ENCODE data around the gene ZFP92. TPM values are rescaled to one million over a fixed set of nuclear protein-coding genes. Genes with fewer than 3 reads are reported as not detected.

Gene ZFP92
- total and polyA plus RNA-seq, 2 donors (not counting 3 experiments of a cell fraction or from before 2014, with no cell fraction given), result 0.36 to 1.2 TPM

GRCh38 chrX:153371256-153371655 lies 40.0 kb upstream of the ZFP92 start:
- H3K9ac ChIP-seq (replicated peaks; ENCODE audit: extremely low read depth, insufficient read depth, low read length), result no peak overlapping the region
- H3K79me2 ChIP-seq (ENCODE audit: control insufficient read depth, insufficient read depth, low read length), result no peaks in the 10 kb centered on the region
- intact Hi-C loops (cut with micrococcal nuclease), result no loop called here
- no peak for DNase-seq (ENCODE audit: low read depth, low spot score)
- no peak overlapping the region for H3K27ac ChIP-seq (ENCODE audit: insufficient read depth, low read depth, low read length)
- H2AFZ ChIP-seq (ENCODE audit: low read depth, low read length), result no peak overlapping the region
- FAIRE-seq, result peak; percentile 35
- H3K4me1 ChIP-seq (ENCODE audit: control insufficient read depth, extremely low read depth, insufficient read depth, low read length), result no peaks in the 10 kb centered on the region
- peaks cover 0 to 2% of the 10 kb centered on the region in 2 experiments for H3K27me3 ChIP-seq (ENCODE audit: control insufficient read depth in 2 of 2, insufficient read depth in 2 of 2, low read length in 2 of 2)
- no peaks in the 10 kb centered on the region for H4K20me1 ChIP-seq (replicated peaks; ENCODE audit: control insufficient read depth, extremely low read depth, insufficient read depth, low read length)
- no peaks in the 10 kb centered on the region for H3K9me1 ChIP-seq (replicated peaks; ENCODE audit: control insufficient read depth, extremely low read depth, insufficient read depth, low read length)
- no peaks in the 10 kb centered on the region for H3K36me3 ChIP-seq (ENCODE audit: control insufficient read depth in 2 of 2, extremely low read depth in 1 of 2, insufficient read depth in 2 of 2, low read length in 2 of 2)
- no peak overlapping the region for H3K4me2 ChIP-seq (ENCODE audit: insufficient read depth, low read length)
- TF ChIP-seq GATA2 (IDR thresholded peaks at IDR 0.05; ENCODE audit: insufficient read depth, insufficient read length, low read depth, low read length), result no peak
- BruUV-seq (replicated peaks), result no TSS peak
- ChIA-PET POLR2A (no interaction called here), CTCF (no interaction called here)
- H3K4me3 ChIP-seq (replicated peaks in 1 of 3; ENCODE audit: insufficient read depth in 1 of 3, low read depth in 1 of 3, low read length in 3 of 3), result no peak overlapping the region
- dilution Hi-C loops (cut with MboI; ENCODE audit: extremely low pct_ligation_motif_present, low sequenced_read_pairs), result no loop called here
- H3K9me3 ChIP-seq (replicated peaks; ENCODE audit: control insufficient read depth, insufficient read depth, low read length), result no peaks in the 10 kb centered on the region

GRCh38 chrX:153372949-153373348 lies 38.3 kb upstream of the ZFP92 start:
- Histone ChIP-seq H2AFZ (ENCODE audit: low read depth, low read length) (no peak overlapping the region), H3K36me3 (ENCODE audit: control insufficient read depth in 2 of 2, extremely low read depth in 1 of 2, insufficient read depth in 2 of 2, low read length in 2 of 2) (no peaks in the 10 kb centered on the region), H3K9me3 (replicated peaks; ENCODE audit: control insufficient read depth, insufficient read depth, low read length) (no peaks in the 10 kb centered on the region), H3K27ac (ENCODE audit: insufficient read depth, low read depth, low read length) (no peak overlapping the region), H3K9me1 (replicated peaks; ENCODE audit: control insufficient read depth, extremely low read depth, insufficient read depth, low read length) (no peaks in the 10 kb centered on the region), H3K9ac (replicated peaks; ENCODE audit: extremely low read depth, insufficient read depth, low read length) (no peak overlapping the region), H3K4me2 (ENCODE audit: insufficient read depth, low read length) (no peak overlapping the region), H3K79me2 (ENCODE audit: control insufficient read depth, insufficient read depth, low read length) (no peaks in the 10 kb centered on the region), H3K4me1 (ENCODE audit: control insufficient read depth, extremely low read depth, insufficient read depth, low read length) (no peaks in the 10 kb centered on the region), H3K4me3 (replicated peaks in 1 of 3; ENCODE audit: insufficient read depth in 1 of 3, low read depth in 1 of 3, low read length in 3 of 3) (no peak overlapping the region), H4K20me1 (replicated peaks; ENCODE audit: control insufficient read depth, extremely low read depth, insufficient read depth, low read length) (no peaks in the 10 kb centered on the region), H3K27me3 (ENCODE audit: control insufficient read depth in 2 of 2, insufficient read depth in 2 of 2, low read length in 2 of 2) (peaks cover 0 to 2% of the 10 kb centered on the region in 2 experiments)
- CTCF ChIA-PET, result no interaction called here
- intact Hi-C loops (cut with micrococcal nuclease) (no loop called here), dilution Hi-C loops (cut with MboI; ENCODE audit: extremely low pct_ligation_motif_present, low sequenced_read_pairs) (no loop called here)
- POLR2A ChIA-PET, result no interaction called here
- no peak for FAIRE-seq
- TF ChIP-seq POLR2A (IDR thresholded peaks at IDR 0.05; ENCODE audit: low read depth, low read length), result no peak
- no peak for TF ChIP-seq MAX (IDR thresholded peaks at IDR 0.05; ENCODE audit: insufficient read depth, insufficient read length)
- TF ChIP-seq POLR2AphosphoS5 (IDR thresholded peaks at IDR 0.05; ENCODE audit: insufficient read depth, low read depth, low read length), result no peak
- no peak for TF ChIP-seq MYC (IDR thresholded peaks at IDR 0.05; ENCODE audit: low read depth, low read length)
- no peak for TF ChIP-seq GATA2 (IDR thresholded peaks at IDR 0.05; ENCODE audit: insufficient read depth, insufficient read length, low read depth, low read length)
- TF ChIP-seq JUN (IDR thresholded peaks at IDR 0.05; ENCODE audit: borderline replicate concordance, insufficient read depth, insufficient read length, low read depth), result no peak
- no peak for TF ChIP-seq CTCF (IDR thresholded peaks at IDR 0.05; ENCODE audit: extremely low read depth in 1 of 2, insufficient read depth in 1 of 2, low read depth in 1 of 2, low read length in 2 of 2)
- TF ChIP-seq FOS (IDR thresholded peaks at IDR 0.05; ENCODE audit: borderline replicate concordance, insufficient read depth, low read length), result no peak
- no peak for TF ChIP-seq EZH2 (IDR thresholded peaks at IDR 0.05; ENCODE audit: borderline replicate concordance, low read depth, low read length, severe bottlenecking)
- no peak for DNase-seq (ENCODE audit: low read depth, low spot score)
- no TSS peak for BruUV-seq (replicated peaks)

All from endothelial cell of umbilical vein (primary cell).